ENCODE measurements around the gene CSF1. TPM values are rescaled to one million over a fixed set of nuclear protein-coding genes. Genes with fewer than 3 reads are reported as not detected.

The CSF1 gene
- total RNA-seq, 2 donors from 2014 or later: 46.8 to 95.4 TPM

DNA sequence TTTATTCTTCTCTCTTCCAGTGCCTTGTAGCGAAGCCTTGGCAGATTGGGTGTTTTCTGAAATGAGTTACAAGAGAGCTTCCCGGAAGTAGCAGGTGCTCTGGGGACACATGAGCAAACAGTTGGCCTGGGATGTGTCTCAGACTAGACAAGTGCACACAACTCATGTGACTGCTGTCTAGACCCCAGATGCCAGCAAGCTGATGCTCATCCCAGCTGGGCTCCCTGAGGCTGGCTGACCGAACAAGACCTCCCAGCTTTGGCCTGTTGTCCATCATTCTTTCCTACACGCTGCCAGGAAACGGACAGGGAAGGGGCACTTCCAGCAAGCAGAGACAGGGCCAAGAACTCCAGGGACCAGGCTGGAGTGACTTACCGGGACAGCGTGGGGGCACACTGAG is 18.7 kb upstream of the CSF1 start:
- H3K4me3 Mint-ChIP-seq: no peak overlapping the region
- H3K27me3 Mint-ChIP-seq: no peaks in the 10 kb centered on the region
- H3K27ac Mint-ChIP-seq: no peak overlapping the region
- H3K4me1 Mint-ChIP-seq: peaks cover 24% of the 10 kb centered on the region
- no peak for ATAC-seq (replicated peaks)
- no peaks in the 10 kb centered on the region for H3K36me3 Mint-ChIP-seq (ENCODE audit: low read depth)
- peaks cover 4% of the 10 kb centered on the region for H3K9me3 Mint-ChIP-seq

DNA sequence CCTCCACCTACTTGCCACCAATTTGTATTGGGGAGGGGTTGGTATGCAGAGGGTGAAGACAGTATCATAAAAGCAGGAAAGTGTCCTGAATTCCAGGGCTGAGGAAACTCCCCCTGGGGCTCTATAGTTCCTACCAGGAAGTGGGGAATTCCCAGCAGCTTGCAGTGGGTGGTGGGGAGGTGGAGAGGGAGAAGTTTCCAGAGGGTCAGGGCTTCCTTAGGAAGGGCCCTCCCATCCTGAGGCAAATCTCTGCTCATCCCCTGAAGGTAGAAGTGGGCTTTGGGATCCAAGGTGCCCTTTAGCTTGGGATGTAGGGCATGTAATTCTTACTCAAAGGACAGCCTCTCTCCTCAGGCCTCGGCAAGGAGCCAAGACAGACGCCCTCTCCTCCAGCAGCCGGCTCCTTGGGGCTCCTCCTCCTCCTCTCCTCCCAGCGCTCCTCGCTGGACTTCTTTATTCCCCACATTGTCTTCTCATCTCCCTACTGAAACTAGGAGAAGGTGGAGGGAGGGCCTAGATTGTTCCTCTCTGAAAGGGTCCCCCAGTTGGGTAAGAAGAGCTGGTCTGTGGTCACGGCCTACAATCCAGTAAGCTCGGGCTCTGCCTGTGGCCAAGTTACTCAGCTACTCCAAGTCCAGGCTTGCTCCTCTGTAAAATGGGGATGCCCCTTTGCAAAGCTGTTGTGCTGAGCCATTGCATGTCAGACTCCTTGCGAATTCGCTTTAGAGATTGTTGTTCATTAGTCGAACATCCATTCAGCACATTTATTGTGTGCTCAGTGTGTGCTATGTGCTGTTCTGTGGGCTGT is 17.9 kb upstream of the CSF1 start:
- Mint-ChIP-seq H3K4me1 (peaks cover 24% of the 10 kb centered on the region), H3K27me3 (no peaks in the 10 kb centered on the region), H3K9me3 (peaks cover 1% of the 10 kb centered on the region), H3K36me3 (ENCODE audit: low read depth) (no peaks in the 10 kb centered on the region), H3K4me3 (no peak overlapping the region), H3K27ac (no peak overlapping the region)
- peak; percentile 47 for ATAC-seq (replicated peaks)

DNA sequence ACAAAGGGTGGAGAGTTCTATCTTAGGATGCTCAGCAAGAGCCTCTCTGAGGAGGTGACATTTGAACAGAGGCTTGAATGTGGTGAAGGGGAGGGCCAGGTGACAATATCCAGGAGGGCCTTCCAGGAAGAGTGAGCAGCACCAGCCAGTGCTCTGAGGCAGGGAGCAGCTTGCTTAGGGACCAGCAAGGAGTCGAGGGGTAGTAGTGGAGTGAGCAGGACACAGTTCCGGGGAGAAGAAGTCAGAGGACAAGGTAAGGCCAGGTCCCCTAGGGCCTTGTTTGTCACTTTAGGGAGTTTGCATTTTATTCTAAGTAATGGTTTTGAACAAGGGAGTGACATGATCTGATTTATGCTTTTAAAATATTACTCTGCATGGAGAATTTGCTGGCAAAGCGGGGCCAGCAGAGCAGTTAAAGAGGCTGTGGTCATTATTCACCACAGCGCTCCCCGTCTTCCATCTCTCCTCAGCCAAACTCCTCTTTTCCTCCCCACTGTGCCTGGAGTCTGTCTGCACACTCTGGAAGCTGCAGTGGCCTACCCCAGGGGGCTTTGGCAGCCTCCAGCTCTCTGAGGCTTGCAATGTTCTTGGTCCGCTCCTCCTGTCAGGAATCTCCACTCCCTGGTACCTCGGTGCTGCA is 17.0 kb upstream of the CSF1 start:
- H3K9me3 Mint-ChIP-seq: no peaks in the 10 kb centered on the region
- H3K4me3 Mint-ChIP-seq: no peak overlapping the region
- no peak for ATAC-seq (replicated peaks)
- no peaks in the 10 kb centered on the region for H3K36me3 Mint-ChIP-seq (ENCODE audit: low read depth)
- H3K27me3 Mint-ChIP-seq: no peaks in the 10 kb centered on the region
- H3K27ac Mint-ChIP-seq: no peak overlapping the region
- peaks cover 24% of the 10 kb centered on the region for H3K4me1 Mint-ChIP-seq

DNA sequence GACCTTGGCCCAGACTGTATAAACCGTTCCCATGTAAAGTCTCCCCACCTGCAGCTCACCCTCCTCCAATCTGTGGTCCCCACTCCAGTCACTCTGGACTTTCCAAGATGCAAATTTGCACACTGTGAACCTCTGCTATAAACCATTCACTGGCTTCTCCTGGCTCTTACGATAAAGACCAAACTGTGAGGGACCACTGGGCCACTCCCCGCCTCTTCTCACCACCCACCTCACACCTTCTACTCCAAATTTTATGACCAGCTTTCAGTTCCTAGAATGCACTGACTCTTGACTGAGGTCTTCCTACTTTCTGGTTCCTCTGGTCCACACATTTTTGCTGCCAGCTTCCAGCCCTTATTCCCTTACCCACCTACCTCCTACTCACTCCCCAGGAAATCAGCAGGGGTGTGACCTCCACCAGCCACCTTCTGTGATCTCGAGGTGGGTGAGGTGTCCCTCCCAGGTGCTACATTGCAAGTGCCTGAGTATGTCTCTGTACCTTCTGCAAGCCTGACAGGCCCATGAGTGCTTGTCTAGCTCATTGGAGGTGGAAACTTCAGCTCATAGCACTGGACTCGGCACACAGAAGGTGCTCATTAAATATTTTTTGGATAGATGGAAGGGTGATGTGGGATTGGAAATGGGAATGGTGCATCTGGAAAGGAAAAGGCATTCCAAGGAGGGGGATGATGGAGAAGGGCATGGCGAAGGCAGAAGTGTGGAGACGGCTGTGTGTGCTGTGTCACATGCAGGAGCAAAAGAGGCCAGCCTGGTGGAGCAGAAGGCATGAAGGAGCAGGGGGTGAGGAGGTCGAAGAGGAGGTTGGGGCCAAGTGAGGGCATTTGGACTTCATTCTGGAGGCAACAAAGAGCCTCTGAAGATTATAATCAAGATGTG is 15.6 kb upstream of the CSF1 start:
- H3K4me1 Mint-ChIP-seq: peaks cover 13% of the 10 kb centered on the region
- no peak overlapping the region for H3K27ac Mint-ChIP-seq
- no peaks in the 10 kb centered on the region for H3K36me3 Mint-ChIP-seq (ENCODE audit: low read depth)
- peak; percentile 5 for ATAC-seq (replicated peaks)
- no peaks in the 10 kb centered on the region for H3K27me3 Mint-ChIP-seq
- no peaks in the 10 kb centered on the region for H3K9me3 Mint-ChIP-seq
- H3K4me3 Mint-ChIP-seq: no peak overlapping the region

DNA sequence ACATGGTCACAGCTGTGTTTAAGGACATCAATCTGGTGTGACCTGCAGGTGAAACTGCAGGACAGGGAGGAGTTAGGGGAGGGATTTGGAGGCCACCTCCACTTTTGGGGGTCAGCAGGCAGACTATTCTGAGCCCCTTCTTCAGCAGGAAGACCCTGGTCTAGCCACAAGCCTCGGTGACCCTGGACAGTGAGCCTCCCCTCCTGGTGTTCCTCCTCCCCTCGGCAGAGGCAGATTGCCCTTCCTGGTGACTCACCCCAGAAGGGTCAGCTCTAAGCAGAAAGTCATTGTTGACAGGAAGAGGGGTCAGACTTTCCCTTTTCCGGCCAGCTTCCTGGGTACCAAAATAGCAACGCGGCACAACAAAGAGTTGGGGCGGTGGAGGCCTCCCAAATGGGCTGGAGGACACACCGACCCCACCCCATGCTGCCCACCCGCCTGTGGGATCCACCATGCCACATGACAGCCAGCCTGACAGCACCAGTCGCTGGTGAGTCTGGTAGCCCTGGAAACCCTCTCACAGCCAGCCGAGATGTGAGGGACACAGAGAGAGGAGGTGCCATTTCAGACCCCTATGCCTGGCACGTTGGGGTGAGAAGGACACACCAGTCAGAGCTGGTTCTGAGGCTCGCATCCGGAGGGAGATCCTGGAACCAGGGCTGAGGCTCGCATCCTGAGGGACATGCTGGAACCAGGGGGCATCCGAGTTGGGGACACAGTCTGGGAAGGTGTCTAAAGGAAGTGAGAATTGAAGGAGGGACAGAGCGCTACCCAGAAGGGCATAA is 14.7 kb upstream of the CSF1 start:
- no peak overlapping the region for H3K4me3 Mint-ChIP-seq
- H3K27me3 Mint-ChIP-seq: no peaks in the 10 kb centered on the region
- H3K27ac Mint-ChIP-seq: no peak overlapping the region
- no peaks in the 10 kb centered on the region for H3K9me3 Mint-ChIP-seq
- peak; percentile 43 for ATAC-seq (replicated peaks)
- H3K4me1 Mint-ChIP-seq: peaks cover 6% of the 10 kb centered on the region
- no peaks in the 10 kb centered on the region for H3K36me3 Mint-ChIP-seq (ENCODE audit: low read depth)

DNA sequence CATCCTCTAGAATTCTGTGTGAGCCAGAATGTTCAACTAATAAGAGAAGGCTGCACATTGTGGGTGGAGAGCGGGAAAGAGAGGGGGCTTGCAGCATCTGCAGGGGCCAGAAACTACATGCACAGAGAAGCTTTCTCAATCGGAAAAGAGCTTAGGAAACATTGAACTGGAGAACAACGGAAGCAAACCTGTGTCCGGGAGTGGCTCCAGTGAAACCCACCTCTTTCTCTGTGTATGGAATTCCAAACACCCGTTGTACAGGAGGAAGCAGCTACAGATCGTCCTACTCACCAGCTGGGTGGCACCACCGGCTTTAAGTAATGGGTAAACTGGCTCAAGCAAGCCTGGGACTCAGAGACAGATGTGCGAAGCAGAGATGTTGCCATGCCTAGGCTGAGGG is 14.0 kb upstream of the CSF1 start:
- Mint-ChIP-seq H3K4me3 (no peak overlapping the region), H3K4me1 (peaks cover under 1% of the 10 kb centered on the region), H3K36me3 (ENCODE audit: low read depth) (no peaks in the 10 kb centered on the region), H3K27ac (no peak overlapping the region), H3K9me3 (no peaks in the 10 kb centered on the region), H3K27me3 (no peaks in the 10 kb centered on the region)
- ATAC-seq (replicated peaks): no peak

DNA sequence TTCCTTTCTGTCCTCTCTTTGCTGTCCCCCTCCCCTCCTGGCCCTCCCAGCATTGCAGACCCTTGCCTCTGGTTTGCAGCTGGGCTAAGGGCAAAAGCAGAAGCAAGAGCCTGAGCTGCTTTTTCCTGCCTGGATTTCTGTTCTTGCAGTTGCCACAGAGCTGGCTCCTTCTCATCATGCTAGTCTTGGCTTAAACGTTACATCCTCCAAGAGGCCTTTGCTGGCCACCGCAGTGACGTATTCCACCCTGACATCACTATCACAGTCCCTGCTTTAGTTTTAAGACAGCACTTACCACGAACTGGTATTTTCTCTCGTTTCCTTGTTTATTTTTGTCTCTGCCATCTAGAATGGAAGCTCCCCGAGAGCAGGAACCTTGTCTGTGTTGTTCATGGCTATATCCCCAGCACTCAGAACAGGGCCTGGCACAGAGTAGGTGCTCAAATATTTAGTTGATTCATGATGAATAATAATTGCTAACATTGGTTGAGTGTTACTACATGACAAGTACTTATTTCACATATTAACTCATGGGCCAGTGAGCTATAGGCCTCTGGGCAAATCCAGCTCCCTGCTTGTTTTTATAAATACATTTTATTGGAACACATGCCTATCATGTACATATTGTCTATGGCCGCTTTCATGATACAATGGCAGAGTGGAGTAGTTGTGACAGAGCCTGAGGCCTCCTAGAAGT is 13.2 kb upstream of the CSF1 start:
- peaks cover 6% of the 10 kb centered on the region for H3K4me1 Mint-ChIP-seq
- no peak overlapping the region for H3K4me3 Mint-ChIP-seq
- no peaks in the 10 kb centered on the region for H3K9me3 Mint-ChIP-seq
- no peak for ATAC-seq (replicated peaks)
- no peak overlapping the region for H3K27ac Mint-ChIP-seq
- no peaks in the 10 kb centered on the region for H3K36me3 Mint-ChIP-seq (ENCODE audit: low read depth)
- no peaks in the 10 kb centered on the region for H3K27me3 Mint-ChIP-seq

DNA sequence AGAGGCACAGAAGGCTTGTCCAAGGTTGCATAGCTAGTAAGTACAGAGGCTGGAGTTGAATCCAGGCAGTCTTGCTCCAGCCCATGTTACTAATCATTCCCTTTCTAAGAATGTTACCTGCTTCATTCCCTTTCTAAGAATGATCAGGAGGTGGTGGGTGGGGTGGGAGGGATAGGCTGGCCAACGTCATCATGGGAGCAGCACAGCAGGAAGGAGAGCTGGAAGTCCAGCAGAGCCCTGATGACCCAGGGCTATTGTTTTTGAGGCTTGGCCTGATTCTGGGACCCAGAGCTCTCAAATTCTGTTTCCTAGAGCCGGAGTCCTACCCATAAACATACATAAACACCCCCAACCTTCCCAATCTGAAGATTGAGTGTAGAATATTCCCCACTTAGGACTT is 11.8 kb upstream of the CSF1 start:
- Mint-ChIP-seq H3K27ac (no peak overlapping the region), H3K36me3 (ENCODE audit: low read depth) (no peaks in the 10 kb centered on the region), H3K4me3 (no peak overlapping the region), H3K27me3 (no peaks in the 10 kb centered on the region), H3K4me1 (peaks cover 6% of the 10 kb centered on the region), H3K9me3 (no peaks in the 10 kb centered on the region)
- no peak for ATAC-seq (replicated peaks)

DNA sequence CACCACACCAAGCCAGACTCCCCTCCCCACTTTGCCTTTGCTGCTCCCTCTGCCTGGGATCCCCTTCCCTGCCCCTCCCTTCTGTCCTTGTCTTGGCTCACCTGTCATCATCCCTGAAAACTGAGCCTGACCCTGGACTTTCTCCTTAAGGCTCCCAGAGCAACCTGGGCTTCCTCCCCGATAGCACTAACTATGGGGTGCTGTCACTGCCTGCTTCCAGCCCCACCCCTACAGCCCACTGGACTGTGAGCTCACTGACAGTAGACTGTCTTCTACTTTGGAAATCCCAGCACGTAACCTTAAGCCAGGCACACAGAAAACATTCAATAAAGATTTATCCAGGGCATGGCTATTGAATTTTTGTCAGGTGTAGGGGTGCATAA is 9.5 kb upstream of the CSF1 start:
- no peak overlapping the region for H3K27ac Mint-ChIP-seq
- no peak overlapping the region for H3K4me3 Mint-ChIP-seq
- H3K4me1 Mint-ChIP-seq: peaks cover 13% of the 10 kb centered on the region
- no peaks in the 10 kb centered on the region for H3K9me3 Mint-ChIP-seq
- H3K36me3 Mint-ChIP-seq (ENCODE audit: low read depth): peaks cover 5% of the 10 kb centered on the region
- ATAC-seq (replicated peaks): no peak
- H3K27me3 Mint-ChIP-seq: no peaks in the 10 kb centered on the region

DNA sequence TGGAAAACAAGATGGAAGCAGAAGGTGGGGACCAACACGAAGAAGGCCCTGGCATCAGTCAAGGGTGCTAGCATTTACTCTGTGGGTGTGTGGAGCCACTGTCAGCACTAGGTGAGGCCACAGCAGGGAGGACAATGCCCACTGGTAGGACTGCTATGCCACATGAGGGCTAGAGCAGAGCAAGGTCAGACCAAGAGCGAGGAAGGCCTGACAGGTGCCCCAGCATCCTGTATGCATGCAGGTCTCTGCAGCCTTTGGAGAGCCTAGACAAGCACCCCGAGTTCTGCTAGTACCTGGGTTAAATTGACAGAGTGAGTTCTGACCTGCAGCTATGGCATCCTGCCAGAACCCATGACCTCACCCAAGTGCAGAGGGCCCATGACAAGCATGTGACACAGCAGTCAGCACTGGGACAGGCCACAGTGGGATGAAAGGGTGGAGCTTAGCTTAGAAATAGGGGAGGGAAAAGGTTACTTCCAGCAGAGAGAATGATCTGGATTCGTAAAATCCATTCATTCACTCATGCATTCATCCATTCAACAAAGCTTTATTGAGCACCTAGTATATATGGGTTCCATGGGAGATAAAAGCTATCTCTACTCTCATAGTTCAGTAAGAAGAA is 9.0 kb upstream of the CSF1 start:
- Mint-ChIP-seq H3K27me3 (no peaks in the 10 kb centered on the region), H3K27ac (no peak overlapping the region), H3K4me3 (no peak overlapping the region), H3K9me3 (no peaks in the 10 kb centered on the region), H3K36me3 (ENCODE audit: low read depth) (peaks cover 9% of the 10 kb centered on the region), H3K4me1 (peaks cover 18% of the 10 kb centered on the region)
- ATAC-seq (replicated peaks): peak; percentile 42

DNA sequence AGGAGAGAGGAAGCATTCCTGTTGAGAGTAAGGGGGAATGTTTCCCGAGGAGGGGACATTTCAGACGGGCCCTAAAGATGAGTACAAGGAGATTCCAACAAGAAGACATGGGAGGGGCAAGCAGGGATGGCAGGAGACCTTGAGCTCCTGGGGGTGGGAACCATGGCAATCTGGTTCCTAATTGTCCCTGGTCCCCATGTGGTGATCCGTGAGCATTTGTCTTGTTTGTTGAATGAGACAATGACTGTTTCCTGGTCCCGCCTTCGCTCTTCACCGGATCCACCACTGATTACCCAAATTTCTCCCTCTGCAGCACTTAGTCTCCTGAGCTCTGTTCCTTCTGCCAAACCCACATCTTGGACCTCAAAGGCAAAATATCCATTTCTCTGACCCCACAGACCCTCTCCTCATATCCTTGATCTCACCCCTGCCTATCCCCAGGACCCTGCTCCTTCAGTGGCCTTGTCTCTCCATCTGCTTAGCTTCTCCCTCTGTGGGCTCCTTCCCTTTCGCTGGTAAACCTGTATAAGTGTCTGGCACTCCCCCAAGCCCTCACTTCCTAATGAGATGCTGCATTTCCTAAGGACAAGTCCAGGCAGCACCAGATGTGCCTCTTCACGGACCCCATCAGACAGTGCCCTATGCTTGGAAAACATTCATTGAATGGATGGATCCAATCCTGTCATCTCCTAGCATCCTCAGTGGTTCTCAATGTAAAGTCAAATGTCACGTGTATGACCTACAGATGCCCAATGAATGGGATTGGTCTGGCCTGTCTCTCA is 8.3 kb upstream of the CSF1 start:
- peaks cover 23% of the 10 kb centered on the region for H3K4me1 Mint-ChIP-seq
- H3K36me3 Mint-ChIP-seq (ENCODE audit: low read depth): peaks cover 9% of the 10 kb centered on the region
- no peak for ATAC-seq (replicated peaks)
- H3K9me3 Mint-ChIP-seq: no peaks in the 10 kb centered on the region
- no peak overlapping the region for H3K4me3 Mint-ChIP-seq
- H3K27ac Mint-ChIP-seq: no peak overlapping the region
- no peaks in the 10 kb centered on the region for H3K27me3 Mint-ChIP-seq

DNA sequence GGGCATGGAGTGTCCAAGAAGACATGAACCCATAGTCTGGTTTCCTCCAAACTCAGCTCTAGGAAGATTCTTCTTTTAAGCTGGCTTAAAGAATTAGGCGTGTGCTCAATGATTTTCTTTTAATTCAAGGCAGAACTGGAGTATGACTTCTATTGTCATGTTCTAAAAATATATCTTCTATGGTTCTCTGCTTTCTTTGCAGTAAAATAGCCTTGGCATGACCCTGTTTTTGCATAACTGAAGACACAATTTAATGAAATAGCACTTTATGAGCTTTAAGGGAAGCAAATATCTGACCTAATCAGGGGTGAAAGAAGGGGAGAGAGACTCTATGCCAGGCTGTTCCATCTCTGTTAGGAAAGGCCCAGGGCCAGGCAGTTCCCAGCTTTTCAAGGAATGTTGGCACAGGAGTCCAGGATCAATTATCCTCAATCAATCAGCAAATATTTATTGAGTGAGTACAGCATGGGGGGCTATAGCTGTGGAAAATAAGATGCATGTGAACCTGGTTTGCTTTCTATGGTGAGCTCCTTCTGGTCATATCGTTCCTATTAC is 7.2 kb upstream of the CSF1 start:
- Mint-ChIP-seq H3K36me3 (ENCODE audit: low read depth) (peaks cover 9% of the 10 kb centered on the region), H3K4me1 (peaks cover 29% of the 10 kb centered on the region), H3K27me3 (no peaks in the 10 kb centered on the region), H3K9me3 (no peaks in the 10 kb centered on the region), H3K27ac (no peak overlapping the region), H3K4me3 (no peak overlapping the region)
- ATAC-seq (replicated peaks): no peak
